Activated CD8-positive, alpha-beta T cell treated with anti-CD3 and anti-CD28 coated beads for 36 hours (primary cell): ENCODE measurements around the gene DPP6. TPM values are rescaled to one million over a fixed set of nuclear protein-coding genes. Genes with fewer than 3 reads are reported as not detected.

Source experiments
- ATAC-seq: fragments of 200-7000 bp; cut with Tn5 transposase; one replicate; pipeline ENCODE4 v1.10.0; 2021; ENCODE audit warnings: mild to moderate bottlenecking, moderate library complexity
- CTCF ChIA-PET: fragments of 350-600 bp; sonication (Branson Sonifier 250); formaldehyde crosslinking; loops from one replicate; lab custom pipeline; 2021; ENCODE audit warnings: antibody characterized with exemption; lab: Charles Lee
- POLR2A ChIA-PET: fragments of 350-600 bp; sonication (Branson Sonifier 250); formaldehyde crosslinking; loops from one replicate; lab custom pipeline; 2021; ENCODE audit warnings: antibody characterized with exemption; lab: Charles Lee
- DNase-seq: peaks from one replicate; pipeline ENCODE4 v3.0.0-alpha.2; 2020
- H3K27ac Mint-ChIP-seq: one replicate; pipeline ENCODE4 v1.8.0; 2021; ENCODE audit warnings: mild to moderate bottlenecking, mixed read lengths
- H3K27me3 Mint-ChIP-seq: one replicate; pipeline ENCODE4 v1.8.0; 2021; ENCODE audit warnings: mixed read lengths
- H3K36me3 Mint-ChIP-seq: one replicate; pipeline ENCODE4 v1.8.0; 2021; ENCODE audit warnings: low read depth, mixed read lengths
- H3K4me1 Mint-ChIP-seq: one replicate; pipeline ENCODE4 v1.8.0; 2021; ENCODE audit warnings: low read depth, mixed read lengths
- H3K4me3 Mint-ChIP-seq: one replicate; pipeline ENCODE4 v1.8.0; 2021; ENCODE audit warnings: mild to moderate bottlenecking, moderate library complexity, mixed read lengths
- H3K9me3 Mint-ChIP-seq: one replicate; pipeline ENCODE4 v1.8.0; 2021; ENCODE audit warnings: mixed read lengths
- CTCF ChIP-seq: fragments of 200-600 bp; IDR thresholded peaks from one replicate; pipeline ENCODE4 v1.8.0; 2022; ENCODE audit warnings: antibody characterized with exemption, mild to moderate bottlenecking
- intact Hi-C: fragments of 100-400 bp; cut with micrococcal nuclease; formaldehyde crosslinking; loops from one replicate; pipeline ENCODE4 v1.10.0; 2022
- total RNA-seq, 2 experiments: library from RNA; stranded (reverse); gene quantifications; one replicate each; pipeline ENCODE4 v1.2.3, GENCODE V29; 2021

The DPP6 gene
- total RNA-seq, 2 experiments from 2014 or later = not detected

GRCh38 chr7:154913638-154914307, 861.6 kb downstream of the DPP6 start:
- ATAC-seq (peak; percentile 94), DNase-seq (peak; percentile 92)
- CTCF ChIA-PET = interaction anchor here (0.7 to 6.4 kb wide), 29 partner anchors 8 to 1985 kb away, joined by 3 to 77 read pairs (median 4); no protein-coding TSS in a partner anchor
- peaks cover 14% of the 10 kb centered on the region for H3K27me3 Mint-ChIP-seq
- peak; percentile 91 for TF ChIP-seq CTCF
- no peak overlapping the region for H3K27ac Mint-ChIP-seq
- intact Hi-C loops = no loop called here
- H3K9me3 Mint-ChIP-seq = peaks cover 2% of the 10 kb centered on the region
- POLR2A ChIA-PET = interaction anchor here (1.8 kb wide), 1 partner anchor 15 kb away, joined by 7 read pairs; no protein-coding TSS in a partner anchor
- peak overlapping the region; percentile 63 for H3K4me3 Mint-ChIP-seq
- peaks cover 5% of the 10 kb centered on the region for H3K4me1 Mint-ChIP-seq
- H3K36me3 Mint-ChIP-seq = no peaks in the 10 kb centered on the region

- Mint-ChIP-seq H3K27me3 (peaks cover 14% of the 10 kb centered on the region), H3K4me3 (no peak overlapping the region), H3K27ac (no peak overlapping the region), H3K36me3 (no peaks in the 10 kb centered on the region), H3K4me1 (peaks cover 5% of the 10 kb centered on the region), H3K9me3 (peaks cover 2% of the 10 kb centered on the region)
- TF ChIP-seq CTCF = no peak
- POLR2A ChIA-PET = interaction anchor here (1.8 kb wide), 1 partner anchor 14 kb away, joined by 7 read pairs; no protein-coding TSS in a partner anchor
- ATAC-seq (no peak), DNase-seq (no peak)
- intact Hi-C loops = no loop called here
- CTCF ChIA-PET = interaction anchor here (0.7 to 6.4 kb wide), 27 partner anchors 7 to 1986 kb away, joined by 3 to 77 read pairs (median 4); no protein-coding TSS in a partner anchor
Observed at GRCh38 chr7:154914308-154914995, 862.3 kb downstream of the DPP6 start.

- TF ChIP-seq CTCF = no peak
- peaks cover 2% of the 10 kb centered on the region for H3K9me3 Mint-ChIP-seq
- CTCF ChIA-PET = interaction anchor here (1.1 to 6.4 kb wide), 10 partner anchors 9 to 216 kb away, joined by 3 to 77 read pairs (median 5); no protein-coding TSS in a partner anchor
Observed at GRCh38 chr7:154914996-154915380, 862.8 kb downstream of the DPP6 start.

GRCh38 chr7:154915600-154915999, 863.4 kb downstream of the DPP6 start:
- Mint-ChIP-seq H3K4me3 (no peak overlapping the region), H3K9me3 (peaks cover 2% of the 10 kb centered on the region), H3K27me3 (peaks cover 14% of the 10 kb centered on the region), H3K4me1 (peaks cover 5% of the 10 kb centered on the region), H3K27ac (no peak overlapping the region), H3K36me3 (no peaks in the 10 kb centered on the region)
- ChIA-PET POLR2A (interaction anchor here (1.0 to 1.8 kb wide), 2 partner anchors 11 to 13 kb away, joined by 4 to 7 read pairs; no protein-coding TSS in a partner anchor), CTCF (interaction anchor here (1.2 to 6.4 kb wide), 4 partner anchors 12 to 92 kb away, joined by 3 to 77 read pairs (median 32); no protein-coding TSS in a partner anchor)
- DNase-seq = no peak
- intact Hi-C loops = no loop called here
- no peak for ATAC-seq
- no peak for TF ChIP-seq CTCF

More at GRCh38 chr7:154914996-154915380, 862.8 kb downstream of the DPP6 start:
- intact Hi-C loops = no loop called here
- Mint-ChIP-seq H3K4me1 (peaks cover 5% of the 10 kb centered on the region), H3K27me3 (peaks cover 14% of the 10 kb centered on the region), H3K36me3 (no peaks in the 10 kb centered on the region), H3K4me3 (no peak overlapping the region), H3K27ac (no peak overlapping the region)
- POLR2A ChIA-PET = interaction anchor here (1.8 kb wide), 1 partner anchor 13 kb away, joined by 7 read pairs; no protein-coding TSS in a partner anchor
- DNase-seq (peak; percentile 25), ATAC-seq (no peak)
